Heart right ventricle (tissue), 16 donors: Measurements from ENCODE around the gene SLC25A6. TPM values are rescaled to one million over a fixed set of nuclear protein-coding genes. Genes with fewer than 3 reads are reported as not detected.

Source experiments
- ATAC-seq, 8 donors: fragments of 200-7000 bp; cut with Tn5 transposase; one replicate each; pipeline ENCODE4 v1.9.1; 2020; ENCODE audit warnings: mild to moderate bottlenecking in 8 of 8, moderate library complexity in 8 of 8, moderate number of reproducible peaks in 1 of 8
- DNase-seq, 2 donors: peaks; one replicate each; pipeline ENCODE4 v3.0.0-alpha.2; 2020
- H3K27ac ChIP-seq, 10 donors: fragments of 200-600 bp; sonication (generic) in 2 of 10; one replicate each; pipeline versions ENCODE4 v1.5.0 to v1.8.0; 2020 to 2022; ENCODE audit warnings: mild to moderate bottlenecking in 3 of 10
- H3K27me3 ChIP-seq, 7 donors: fragments of 200-600 bp; one replicate each; pipeline ENCODE4 v1.8.0; 2021 to 2022; ENCODE audit warnings: mild to moderate bottlenecking in 2 of 7
- H3K36me3 ChIP-seq, 9 donors: fragments of 200-600 bp; sonication (generic) in 1 of 9; one replicate each; pipeline versions ENCODE4 v1.5.0 to v1.8.0; 2020 to 2022; ENCODE audit warnings: mild to moderate bottlenecking in 2 of 9
- H3K4me1 ChIP-seq, 9 donors: fragments of 200-600 bp; sonication (generic) in 1 of 9; one replicate each; pipeline versions ENCODE4 v1.5.0 to v1.8.0; 2020 to 2022; ENCODE audit warnings: mild to moderate bottlenecking in 4 of 9
- H3K4me3 ChIP-seq, 10 donors: fragments of 200-600 bp; sonication (generic) in 2 of 10; one replicate each; pipeline versions ENCODE4 v1.5.0 to v1.8.0; 2020 to 2022; ENCODE audit warnings: mild to moderate bottlenecking in 7 of 10, moderate library complexity in 2 of 10
- H3K9me3 ChIP-seq, 11 donors: fragments of 200-600 bp in 10 of 11; sonication (generic) in 2 of 11; one replicate each; pipeline versions ENCODE4 v1.5.0 to v1.8.0; 2013 to 2022; ENCODE audit warnings: mild to moderate bottlenecking in 2 of 11, control low read depth in 1 of 11, moderate library complexity in 1 of 11
- WGBS, 2 donors: extraction: QIAGEN DNeasy Blood & Tissue Kit; methylation state at CpG; one replicate each; pipeline ENCODE4 v1.1.7; 2013; ENCODE audit warnings: inconsistent platforms in 1 of 2; 5-methylcytosine and 5-hydroxymethylcytosine counted together
- intact Hi-C, 10 donors: fragments of 100-400 bp; cut with DNase I; formaldehyde crosslinking; loops; one replicate each; pipeline versions ENCODE4 v1.11.1 to v1.14.2; 2022
- polyA plus RNA-seq, 2 donors: library from polyadenylated mRNA; stranded (reverse); fragments of 200-250 nt; gene quantifications; one replicate each; pipeline ENCODE4 v1.2.3, GENCODE V29; 2013
- total RNA-seq, 10 donors: library from RNA; stranded (reverse); fragmentation: NEBNext Ultra II Directional in 3 of 10; extraction: Animal tissue kit (Norgen Biotek cat#: 25700) in 3 of 10; gene quantifications; one replicate each; pipeline versions ENCODE4 v1.2.1 to v1.2.4, GENCODE V29; 2021 to 2023
- TF ChIP-seq, protein P1 (sequence below), 9 donors: fragments of 200-600 bp; sonication (generic) in 2 of 9; IDR thresholded peaks; one replicate each; pipeline versions ENCODE4 v1.5.0 to v1.8.0; 2021 to 2022; ENCODE audit warnings: antibody characterized with exemption in 9 of 9, mild to moderate bottlenecking in 5 of 9, moderate library complexity in 1 of 9
- donor health status: Arrhythmogenic right ventricular cardiomyopathy.
- donor health status: ischemic (EF 13 %, LVEDD 7.1; RV severe dilation, severe dysfunction).
- donor health status: healthy with polysubstance abuse.
- donor health status: DM: no; HTN: yes; CAD: no.
- donor health status: DM: no; HTN: no; CAD: no.
- donor health status: ischemic (EF 25% LVEDD 6.9; RV normal size, moderate dysfunction).
- donor health status: ischemic (EF 25% LVEDD 5.7; RV mildly dilated, moderate dysfunction).
- donor health status: healthy.
- donor health status: DM: yes; HTN: yes; CAD: no.
- donor health status: Ischemic cardiomyopathy.
- donor health status: ischemic (EF 35%, LVEDD 5.7; RV mildly dilated, moderate dysfunction).
- donor health status: nonischemic (EF 11% LVEDD 7.7; RV severe dilation, severe dysfunction).
- donor health status: DM: yes; HTN: yes; CAD: no.
- donor health status: PGD.
- donor health status: ischemic (EF 29% LVEDD 5.4; RV normal size, mild dysfunction).
- donor health status: nonischemic (EF 23%, LVEDD 6.1; RV moderate dilation, normal function).

The SLC25A6 gene
- total and polyA plus RNA-seq, 12 donors: 74.8 to 272 (median 141) TPM

- H3K36me3 ChIP-seq: peaks cover 0 to 80% (median 13%) of the 10 kb centered on the region in 9 donors
- DNase-seq: no peak
- H3K27ac ChIP-seq: no peak overlapping the region
- H3K4me3 ChIP-seq: no peak overlapping the region
- intact Hi-C loops: no loop called here
- TF ChIP-seq, protein P1, sequence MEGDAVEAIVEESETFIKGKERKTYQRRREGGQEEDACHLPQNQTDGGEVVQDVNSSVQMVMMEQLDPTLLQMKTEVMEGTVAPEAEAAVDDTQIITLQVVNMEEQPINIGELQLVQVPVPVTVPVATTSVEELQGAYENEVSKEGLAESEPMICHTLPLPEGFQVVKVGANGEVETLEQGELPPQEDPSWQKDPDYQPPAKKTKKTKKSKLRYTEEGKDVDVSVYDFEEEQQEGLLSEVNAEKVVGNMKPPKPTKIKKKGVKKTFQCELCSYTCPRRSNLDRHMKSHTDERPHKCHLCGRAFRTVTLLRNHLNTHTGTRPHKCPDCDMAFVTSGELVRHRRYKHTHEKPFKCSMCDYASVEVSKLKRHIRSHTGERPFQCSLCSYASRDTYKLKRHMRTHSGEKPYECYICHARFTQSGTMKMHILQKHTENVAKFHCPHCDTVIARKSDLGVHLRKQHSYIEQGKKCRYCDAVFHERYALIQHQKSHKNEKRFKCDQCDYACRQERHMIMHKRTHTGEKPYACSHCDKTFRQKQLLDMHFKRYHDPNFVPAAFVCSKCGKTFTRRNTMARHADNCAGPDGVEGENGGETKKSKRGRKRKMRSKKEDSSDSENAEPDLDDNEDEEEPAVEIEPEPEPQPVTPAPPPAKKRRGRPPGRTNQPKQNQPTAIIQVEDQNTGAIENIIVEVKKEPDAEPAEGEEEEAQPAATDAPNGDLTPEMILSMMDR (IDR thresholded peaks at IDR 0.05): no peak
- no peaks in the 10 kb centered on the region for H3K27me3 ChIP-seq
- 80 to 82% methylated on average over 12 of the region's 12 CpGs for WGBS, 2 donors
- H3K4me1 ChIP-seq: no peaks in the 10 kb centered on the region
- ATAC-seq: no peak
- H3K9me3 ChIP-seq: peaks cover 0 to 11% (median 9%) of the 10 kb centered on the region in 11 donors
Observed at GRCh38 chrX:1361275-1361674, 30.6 kb downstream of the SLC25A6 start.

GRCh38 chrX:1360171-1360570 is 31.7 kb downstream of the SLC25A6 start:
- DNase-seq: no peak
- Histone ChIP-seq H3K4me3 (no peak overlapping the region), H3K9me3 (peaks cover 0 to 11% (median 9%) of the 10 kb centered on the region in 11 donors), H3K36me3 (peaks cover 0 to 80% (median 13%) of the 10 kb centered on the region in 9 donors), H3K27ac (no peak overlapping the region), H3K27me3 (no peaks in the 10 kb centered on the region), H3K4me1 (peaks cover 0 to 5% (median 0%) of the 10 kb centered on the region in 9 donors)
- intact Hi-C loops: no loop called here
- no peak for ATAC-seq
- TF ChIP-seq, protein P1 (IDR thresholded peaks at IDR 0.05): no peak
- 81 to 86% methylated on average over 2 of the region's 2 CpGs for WGBS, 2 donors

DNA sequence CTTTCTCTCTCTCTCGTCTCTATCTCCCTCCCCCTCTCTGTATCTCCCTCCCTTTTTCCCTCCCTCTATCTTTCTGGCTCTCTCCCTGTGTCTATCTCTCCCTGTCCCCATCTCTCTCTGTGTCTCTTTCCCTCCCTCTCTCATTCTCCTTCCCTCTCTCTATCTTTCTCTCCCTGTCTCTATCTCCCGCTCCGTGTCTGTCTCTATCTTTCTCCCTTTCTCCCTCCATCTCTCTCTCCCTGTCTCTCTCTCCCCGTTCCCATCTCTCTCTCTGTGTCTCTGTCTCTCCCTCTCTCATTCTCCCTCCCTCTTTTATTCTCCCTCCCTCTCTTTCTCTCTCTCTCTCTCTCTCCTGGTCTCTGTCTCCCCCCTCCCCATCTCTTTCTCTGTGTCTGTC is 32.4 kb downstream of the SLC25A6 start:
- Histone ChIP-seq H3K27ac (no peak overlapping the region), H3K4me3 (no peak overlapping the region), H3K36me3 (peaks cover 0 to 74% (median 13%) of the 10 kb centered on the region in 9 donors), H3K4me1 (peaks cover 0 to 5% (median 0%) of the 10 kb centered on the region in 9 donors), H3K9me3 (peaks cover 0 to 11% (median 9%) of the 10 kb centered on the region in 11 donors), H3K27me3 (no peaks in the 10 kb centered on the region)
- WGBS, 2 donors: 76 to 84% methylated on average over 4 of the region's 4 CpGs
- intact Hi-C loops: no loop called here
- TF ChIP-seq, protein P1 (IDR thresholded peaks at IDR 0.05): no peak
- DNase-seq (no peak), ATAC-seq (no peak)

DNA sequence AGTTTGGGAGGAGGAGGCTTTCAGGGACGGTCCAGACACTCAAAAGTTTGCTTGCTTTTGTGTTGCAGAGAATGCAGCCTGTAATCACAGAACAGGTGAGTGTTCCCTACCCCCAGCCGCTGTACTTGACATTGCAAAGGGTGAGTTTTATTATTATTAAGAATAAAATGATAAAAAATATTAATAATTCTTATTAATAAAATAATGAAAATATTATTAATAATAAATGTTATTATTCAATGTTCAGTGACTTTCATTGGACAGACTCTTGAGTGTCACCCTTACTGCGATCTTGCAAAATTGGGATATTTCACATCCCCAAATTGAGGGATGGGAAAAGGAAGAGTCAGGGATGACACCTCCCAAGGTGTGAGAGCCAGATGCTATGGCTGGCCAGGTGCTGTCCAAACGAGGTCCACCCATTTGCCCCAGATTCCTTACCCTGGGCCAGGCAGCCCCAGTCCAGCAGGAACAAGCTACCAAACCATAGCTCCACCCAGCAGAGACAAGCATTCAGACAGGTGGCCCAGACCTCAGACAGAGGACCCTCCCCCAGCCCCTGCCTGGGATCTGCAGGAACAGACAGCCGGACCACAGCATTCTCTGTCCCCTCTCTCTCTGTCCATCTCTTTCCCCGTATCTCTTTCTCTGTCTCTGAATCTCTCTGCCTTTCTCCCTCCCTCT is 33.0 kb downstream of the SLC25A6 start:
- H3K36me3 ChIP-seq: peaks cover 0 to 69% (median 13%) of the 10 kb centered on the region in 9 donors
- no peak for DNase-seq
- H3K27me3 ChIP-seq: no peaks in the 10 kb centered on the region

More for the DNA sequence above, 33.0 kb downstream of the SLC25A6 start:
- intact Hi-C loops: no loop called here
- Histone ChIP-seq H3K27ac (no peak overlapping the region), H3K4me1 (peaks cover 0 to 5% (median 0%) of the 10 kb centered on the region in 9 donors), H3K9me3 (peaks cover 0 to 11% (median 9%) of the 10 kb centered on the region in 11 donors), H3K4me3 (no peak overlapping the region)
- TF ChIP-seq, protein P1 (IDR thresholded peaks at IDR 0.05): no peak
- no peak for ATAC-seq
- 86% methylated on average over 6 of the region's 6 CpGs for WGBS, 2 donors
